Osteoblast (primary cell): Measurements from ENCODE around the gene XYLT1. TPM values are rescaled to one million over a fixed set of nuclear protein-coding genes. Genes with fewer than 3 reads are reported as not detected.

Experiments used
- DNase-seq: peaks from one replicate; pipeline ENCODE4 v3.0.0; 2011; ENCODE audit warnings: low spot score, mixed read lengths; ENCODE audit not compliant: insufficient read length; ENCODE audit errors: missing footprints
- H2AFZ ChIP-seq: 2 replicates; pipeline ENCODE4 v1.6.0; 2011; ENCODE audit warnings: mild to moderate bottlenecking, low read length
- H3K27ac ChIP-seq: 2 replicates; pipeline ENCODE4 v1.5.1; 2011; ENCODE audit warnings: mild to moderate bottlenecking, low read depth, low read length, moderate library complexity
- H3K27me3 ChIP-seq: 2 replicates; pipeline ENCODE4 v1.6.0; 2012; ENCODE audit warnings: mild to moderate bottlenecking, control low read depth, inconsistent platforms, low read length, moderate library complexity; ENCODE audit not compliant: insufficient read depth
- H3K36me3 ChIP-seq: 2 replicates; pipeline ENCODE4 v1.5.1; 2011; ENCODE audit warnings: mild to moderate bottlenecking, low read length, control low read depth, moderate library complexity; ENCODE audit not compliant: insufficient read depth
- H3K4me1 ChIP-seq: 2 replicates; pipeline ENCODE4 v1.5.1; 2011; ENCODE audit warnings: mild to moderate bottlenecking, low read length, control low read depth, moderate library complexity; ENCODE audit not compliant: insufficient read depth
- H3K4me2 ChIP-seq: 2 replicates; pipeline ENCODE4 v1.6.0; 2011; ENCODE audit warnings: mild to moderate bottlenecking, low read length; ENCODE audit not compliant: insufficient read depth
- H3K4me3 ChIP-seq: fragments of 200-600 bp; sonication (generic); 3 replicates; pipeline ENCODE4 v1.5.1; 2012; ENCODE audit warnings: mild to moderate bottlenecking, low read length, inconsistent platforms; ENCODE audit not compliant: insufficient read depth
- H3K79me2 ChIP-seq: 2 replicates; pipeline ENCODE4 v1.6.0; 2012; ENCODE audit warnings: mild to moderate bottlenecking, low read length, control low read depth, inconsistent platforms; ENCODE audit not compliant: insufficient read depth
- H3K9me3 ChIP-seq: 2 replicates; pipeline ENCODE4 v1.5.1; 2011; ENCODE audit warnings: low read depth, low read length, control low read depth
- H4K20me1 ChIP-seq: 2 replicates; pipeline ENCODE4 v1.6.0; 2012; ENCODE audit warnings: mild to moderate bottlenecking, low read length, control low read depth; ENCODE audit not compliant: insufficient read depth
- CTCF ChIP-seq: IDR thresholded peaks from 2 replicates; pipeline ENCODE4 v1.5.1; 2011; ENCODE audit warnings: mild to moderate bottlenecking, low read depth, low read length, moderate library complexity; ENCODE audit errors: extremely low read depth
- total RNA-seq: library from RNA; depleted of rRNA; stranded (reverse); fragments of >200 nt; gene quantifications from 2 replicates; pipeline ENCODE4 v1.2.3, GENCODE V29; 2012

The XYLT1 gene
- total RNA-seq, 1 donor, result 43.4 TPM

DNA sequence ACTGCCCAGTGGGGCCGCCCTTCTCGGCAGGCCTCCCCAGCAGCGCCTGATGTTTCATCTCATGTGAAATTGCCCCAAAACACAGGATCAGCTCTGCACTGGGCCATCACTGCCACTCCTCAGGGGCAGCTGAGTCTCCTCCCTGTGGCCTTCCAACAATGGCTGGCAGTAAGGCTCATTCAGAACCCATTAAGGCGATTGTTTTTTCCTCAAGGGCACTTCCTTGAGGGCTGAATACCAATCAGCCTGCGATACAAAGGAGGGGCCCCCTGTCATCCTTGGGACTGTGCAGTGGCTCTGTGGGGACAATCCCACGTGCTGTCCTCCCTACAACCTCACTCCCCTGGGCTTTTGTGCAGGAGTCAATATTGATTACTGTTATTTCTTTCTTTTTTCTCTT, 47.5 kb downstream of the XYLT1 start:
- DNase-seq, result no peak
- Histone ChIP-seq H2AFZ (no peak overlapping the region), H3K27ac (no peak overlapping the region), H3K36me3 (no peaks in the 10 kb centered on the region), H3K4me1 (no peaks in the 10 kb centered on the region), H3K79me2 (peaks cover 28% of the 10 kb centered on the region), H3K9me3 (no peaks in the 10 kb centered on the region), H3K27me3 (no peaks in the 10 kb centered on the region), H4K20me1 (peaks cover 31% of the 10 kb centered on the region), H3K4me2 (no peak overlapping the region), H3K4me3 (no peak overlapping the region)
- no peak for TF ChIP-seq CTCF

DNA sequence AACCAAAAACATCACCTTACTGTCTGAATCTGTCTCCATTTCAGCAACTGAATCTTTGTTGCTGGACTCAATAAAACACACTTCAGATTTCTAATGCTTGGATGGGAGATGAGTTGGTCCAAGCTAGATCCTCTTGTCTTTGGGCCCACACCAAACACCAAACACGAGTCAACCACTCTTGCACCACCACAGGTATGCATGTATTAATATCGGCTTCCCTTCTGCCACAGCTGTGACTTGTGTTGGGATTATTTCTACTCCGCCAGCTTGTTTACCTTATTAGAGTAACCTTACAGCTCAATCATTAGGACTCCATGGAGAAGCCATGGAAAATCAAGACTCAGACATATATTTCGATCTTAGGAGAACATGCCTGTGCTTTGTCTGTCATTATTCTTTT, 49.9 kb downstream of the XYLT1 start:
- DNase-seq, result no peak
- Histone ChIP-seq H3K79me2 (peaks cover 37% of the 10 kb centered on the region), H2AFZ (no peak overlapping the region), H4K20me1 (peaks cover 31% of the 10 kb centered on the region), H3K4me1 (peaks cover 12% of the 10 kb centered on the region), H3K4me2 (no peak overlapping the region), H3K27me3 (no peaks in the 10 kb centered on the region), H3K9me3 (no peaks in the 10 kb centered on the region), H3K4me3 (no peak overlapping the region), H3K36me3 (no peaks in the 10 kb centered on the region), H3K27ac (no peak overlapping the region)
- no peak for TF ChIP-seq CTCF

GRCh38 chr16:17419266-17419665, 51.5 kb downstream of the XYLT1 start:
- H3K27ac ChIP-seq, result no peak overlapping the region
- H2AFZ ChIP-seq, result no peak overlapping the region
- H3K79me2 ChIP-seq, result peaks cover 36% of the 10 kb centered on the region
- H3K27me3 ChIP-seq, result no peaks in the 10 kb centered on the region
- H3K9me3 ChIP-seq, result no peaks in the 10 kb centered on the region
- H3K36me3 ChIP-seq, result no peaks in the 10 kb centered on the region
- TF ChIP-seq CTCF, result no peak
- H4K20me1 ChIP-seq, result peaks cover 19% of the 10 kb centered on the region
- H3K4me2 ChIP-seq, result no peak overlapping the region
- no peak overlapping the region for H3K4me3 ChIP-seq
- DNase-seq, result no peak
- peaks cover 12% of the 10 kb centered on the region for H3K4me1 ChIP-seq

DNA sequence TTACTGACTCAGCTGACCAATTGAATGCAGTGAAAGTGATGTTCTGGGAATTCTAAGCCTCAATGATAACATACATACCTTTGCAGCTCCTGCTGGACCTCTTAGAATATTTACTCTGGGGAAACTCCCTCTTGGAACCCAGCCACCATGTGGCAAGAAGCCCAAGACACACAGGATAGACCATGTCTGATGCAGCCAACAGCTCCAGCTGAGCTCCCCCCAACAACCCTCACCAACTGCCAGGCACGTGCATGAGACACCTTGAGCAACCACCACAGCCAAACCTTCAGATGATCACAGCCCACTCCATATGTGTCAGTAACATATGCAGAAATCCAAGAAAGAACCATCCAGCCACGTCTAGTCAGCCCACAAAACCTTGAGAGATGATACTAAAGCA, 53.0 kb downstream of the XYLT1 start:
- no peak overlapping the region for H2AFZ ChIP-seq
- peak overlapping the region; percentile 50 for H3K27ac ChIP-seq
- no peak for TF ChIP-seq CTCF
- H3K4me3 ChIP-seq, result no peak overlapping the region
- peaks cover 38% of the 10 kb centered on the region for H3K79me2 ChIP-seq
- H3K9me3 ChIP-seq, result no peaks in the 10 kb centered on the region
- H4K20me1 ChIP-seq, result peaks cover 16% of the 10 kb centered on the region
- no peaks in the 10 kb centered on the region for H3K27me3 ChIP-seq
- H3K4me2 ChIP-seq, result no peak overlapping the region
- H3K4me1 ChIP-seq, result peaks cover 12% of the 10 kb centered on the region
- no peak for DNase-seq
- no peaks in the 10 kb centered on the region for H3K36me3 ChIP-seq
